ENCODE measurements around the gene LYPLAL1.

DNA sequence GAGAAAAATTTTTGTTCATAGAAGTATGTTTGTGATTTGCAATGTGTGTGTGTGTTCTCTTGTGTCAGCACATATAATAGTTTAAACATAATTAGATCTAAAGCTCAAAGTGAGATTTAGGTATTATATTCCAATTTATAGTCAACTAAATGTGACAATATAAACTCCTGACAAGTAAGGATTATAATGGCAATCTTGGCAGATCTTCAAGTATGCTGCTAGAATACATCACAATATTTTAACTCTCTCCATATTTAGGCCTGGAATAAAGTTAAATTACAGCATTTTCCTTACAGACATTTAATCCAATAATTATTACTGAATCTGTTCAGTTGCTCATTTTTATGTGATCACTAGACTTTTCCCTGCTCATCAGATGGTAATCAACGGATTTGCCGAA, 65.8 kb downstream of the LYPLAL1 start:
- TF ChIP-seq, protein P1, sequence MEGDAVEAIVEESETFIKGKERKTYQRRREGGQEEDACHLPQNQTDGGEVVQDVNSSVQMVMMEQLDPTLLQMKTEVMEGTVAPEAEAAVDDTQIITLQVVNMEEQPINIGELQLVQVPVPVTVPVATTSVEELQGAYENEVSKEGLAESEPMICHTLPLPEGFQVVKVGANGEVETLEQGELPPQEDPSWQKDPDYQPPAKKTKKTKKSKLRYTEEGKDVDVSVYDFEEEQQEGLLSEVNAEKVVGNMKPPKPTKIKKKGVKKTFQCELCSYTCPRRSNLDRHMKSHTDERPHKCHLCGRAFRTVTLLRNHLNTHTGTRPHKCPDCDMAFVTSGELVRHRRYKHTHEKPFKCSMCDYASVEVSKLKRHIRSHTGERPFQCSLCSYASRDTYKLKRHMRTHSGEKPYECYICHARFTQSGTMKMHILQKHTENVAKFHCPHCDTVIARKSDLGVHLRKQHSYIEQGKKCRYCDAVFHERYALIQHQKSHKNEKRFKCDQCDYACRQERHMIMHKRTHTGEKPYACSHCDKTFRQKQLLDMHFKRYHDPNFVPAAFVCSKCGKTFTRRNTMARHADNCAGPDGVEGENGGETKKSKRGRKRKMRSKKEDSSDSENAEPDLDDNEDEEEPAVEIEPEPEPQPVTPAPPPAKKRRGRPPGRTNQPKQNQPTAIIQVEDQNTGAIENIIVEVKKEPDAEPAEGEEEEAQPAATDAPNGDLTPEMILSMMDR (IDR thresholded peaks at IDR 0.05): no peak
- TF ChIP-seq POLR2A (IDR thresholded peaks at IDR 0.05): no peak

Measured in thyroid gland (tissue), 4 donors.